ENCODE results near the gene TP53BP2. TPM values are rescaled to one million over a fixed set of nuclear protein-coding genes. Genes with fewer than 3 reads are reported as not detected.
"Not testable (repeated sequence)": the region's sequence is repeated elsewhere in the genome, so short reads cannot be mapped to it uniquely, and the experiment has no call there.

The TP53BP2 gene
- polyA plus RNA-seq, 1 donor, result 32.7 TPM

- DNase-seq (ENCODE audit: low read depth), result no peak
These were observed 13.8 kb downstream of the TP53BP2 start for GRCh38 chr1:223831755-223832636.

- DNase-seq (ENCODE audit: low read depth), result no peak
These were observed 16.1 kb downstream of the TP53BP2 start for GRCh38 chr1:223829678-223830077.

- no peak for DNase-seq (ENCODE audit: low read depth)
These were observed 17.4 kb downstream of the TP53BP2 start for GRCh38 chr1:223828162-223828848.

GRCh38 chr1:223827193-223827663, 18.5 kb downstream of the TP53BP2 start:
- DNase-seq (ENCODE audit: low read depth), result no peak

- DNase-seq (ENCODE audit: low read depth), result no peak
These were observed 19.7 kb downstream of the TP53BP2 start for GRCh38 chr1:223825767-223826748.

- no peak for DNase-seq (ENCODE audit: low read depth)
These were observed 21.0 kb downstream of the TP53BP2 start for GRCh38 chr1:223824712-223825111.

GRCh38 chr1:223824287-223824686, 21.5 kb downstream of the TP53BP2 start:
- no peak for DNase-seq (ENCODE audit: low read depth)

GRCh38 chr1:223820971-223821370, 24.8 kb downstream of the TP53BP2 start:
- DNase-seq (ENCODE audit: low read depth), result no peak

- DNase-seq (ENCODE audit: low read depth), result no peak
These were observed 25.3 kb downstream of the TP53BP2 start for GRCh38 chr1:223820515-223820858.

GRCh38 chr1:223819730-223820514, 25.8 kb downstream of the TP53BP2 start:
- no peak for DNase-seq (ENCODE audit: low read depth)

- DNase-seq (ENCODE audit: low read depth), result not testable (repeated sequence)
These were observed 28.5 kb downstream of the TP53BP2 start for GRCh38 chr1:223817265-223817664.

GRCh38 chr1:223815865-223816264, 29.9 kb downstream of the TP53BP2 start:
- no peak for DNase-seq (ENCODE audit: low read depth)

GRCh38 chr1:223815020-223815853, 30.5 kb downstream of the TP53BP2 start:
- no peak for DNase-seq (ENCODE audit: low read depth)

- DNase-seq (ENCODE audit: low read depth), result no peak
These were observed 32.1 kb downstream of the TP53BP2 start for GRCh38 chr1:223813645-223814044.

- peak; percentile 22 for DNase-seq (ENCODE audit: low read depth)
These were observed 34.1 kb downstream of the TP53BP2 start for GRCh38 chr1:223811634-223812101.

- no peak for DNase-seq (ENCODE audit: low read depth)
These were observed 35.2 kb downstream of the TP53BP2 start for GRCh38 chr1:223810586-223810985.

GRCh38 chr1:223809905-223810304, 35.8 kb downstream of the TP53BP2 start:
- DNase-seq (ENCODE audit: low read depth), result not testable (repeated sequence)

- no peak for DNase-seq (ENCODE audit: low read depth)
These were observed 42.5 kb downstream of the TP53BP2 start for GRCh38 chr1:223803211-223803610.

- DNase-seq (ENCODE audit: low read depth), result no peak
These were observed 43.1 kb downstream of the TP53BP2 start for GRCh38 chr1:223802602-223803001.

GRCh38 chr1:223802032-223802431, 43.7 kb downstream of the TP53BP2 start:
- no peak for DNase-seq (ENCODE audit: low read depth)

Data from forelimb muscle (tissue), 1 donor.